ENCODE data around the gene CACNA1C.

- TF ChIP-seq CTCF (conservative IDR thresholded peaks at IDR 0.05 in 1 of 2, IDR thresholded peaks at IDR 0.05 in 1 of 2; ENCODE audit: extremely low read depth in 1 of 2, insufficient read depth in 1 of 2, low read depth in 1 of 2, low read length in 2 of 2) (no peak), EZH2 (IDR thresholded peaks at IDR 0.05; ENCODE audit: borderline replicate concordance, low read length) (no peak)
These were observed 522.5 kb downstream of the CACNA1C start for GRCh38 chr12:2575245-2575644.
